Right lobe of liver (tissue), 6 donors: ENCODE data around the gene MAB21L2. TPM values are rescaled to one million over a fixed set of nuclear protein-coding genes. Genes with fewer than 3 reads are reported as not detected.
"Not testable (repeated sequence)": the region's sequence is repeated elsewhere in the genome, so short reads cannot be mapped to it uniquely, and the experiment has no call there.

Experiments used
- ATAC-seq, 4 donors: fragments of 200-7000 bp; cut with Tn5 transposase; one replicate each; pipeline ENCODE4 v1.9.1; 2020; ENCODE audit warnings: mild to moderate bottlenecking in 4 of 4, moderate library complexity in 4 of 4
- DNase-seq, 3 donors: peaks; one replicate each; pipeline ENCODE4 v3.0.0-alpha.2; 2020
- H3K27ac ChIP-seq, 3 donors: fragments of 200-600 bp; one replicate each; pipeline ENCODE4 v1.8.0; 2022
- H3K27me3 ChIP-seq, 2 donors: fragments of 200-600 bp; one replicate each; pipeline ENCODE4 v1.8.0; 2022
- H3K36me3 ChIP-seq, 4 donors: fragments of 200-600 bp; sonication (generic) in 1 of 4; one replicate each; pipeline versions ENCODE4 v1.5.1 to v1.8.0; 2017 to 2022; ENCODE audit warnings: control low read depth in 1 of 4
- H3K4me1 ChIP-seq, 4 donors: fragments of 200-600 bp; sonication (generic) in 1 of 4; one replicate each; pipeline versions ENCODE4 v1.5.1 to v1.8.0; 2017 to 2022; ENCODE audit warnings: control low read depth in 1 of 4
- H3K4me3 ChIP-seq, 3 donors: fragments of 200-600 bp; one replicate each; pipeline ENCODE4 v1.8.0; 2022
- H3K9me3 ChIP-seq, 4 donors: fragments of 200-600 bp; sonication (generic) in 1 of 4; one replicate each; pipeline versions ENCODE4 v1.5.1 to v1.8.0; 2017 to 2022; ENCODE audit warnings: control low read depth in 1 of 4
- CTCF ChIP-seq, 4 donors: fragments of 200-600 bp in 3 of 4; fragments of 450-650 bp in 1 of 4; IDR thresholded peaks; one replicate each; pipeline versions ENCODE4 v1.5.1 to v1.8.0; 2016 to 2022; ENCODE audit warnings: antibody characterized with exemption in 4 of 4, mild to moderate bottlenecking in 2 of 4
- POLR2A ChIP-seq: fragments of 450-650 bp; IDR thresholded peaks from one replicate; pipeline ENCODE4 v1.6.1; 2017; ENCODE audit warnings: antibody characterized with exemption, mild to moderate bottlenecking
- WGBS: methylation state at CpG from one replicate; pipeline ENCODE4 v1.1.6; 2018; ENCODE audit warnings: low coverage, low lambda C conversion rate; ENCODE audit not compliant: insufficient coverage; ENCODE audit errors: missing lambda C conversion rate; 5-methylcytosine and 5-hydroxymethylcytosine counted together
- intact Hi-C, 2 donors: fragments of 100-400 bp; cut with DNase I; formaldehyde crosslinking; loops; one replicate each; pipeline versions ENCODE4 v1.11.2 to v1.14.1; 2022
- total RNA-seq, 6 experiments: library from RNA; depleted of rRNA in 2 of 6; stranded (reverse); fragments of >200 nt in 2 of 6; fragmentation: NEBNext Ultra II Directional in 3 of 6; extraction: Animal tissue kit (Norgen Biotek cat#: 25700) in 3 of 6; gene quantifications; one replicate each; pipeline versions ENCODE4 v1.1.0 to v1.2.4, GENCODE V29; 2016 to 2023
- donor health status: DM: no; HTN: yes; CAD: no.
- donor health status: DM: no; HTN: no; CAD: no.
- donor health status: DM: no; HTN: no; CAD: no.
- donor health status: DM: no; HTN: yes; CAD: no.
- donor health status: DM: no; HTN: yes; CAD: no.

MAB21L2 gene
- total RNA-seq, 6 experiments from 2014 or later, result 0.06 to 0.70 (median 0.31) TPM; not detected in 1

- ATAC-seq (no peak), DNase-seq (no peak)
- Histone ChIP-seq H3K27me3 (no peaks in the 10 kb centered on the region), H3K4me3 (no peak overlapping the region), H3K9me3 (no peaks in the 10 kb centered on the region), H3K4me1 (no peaks in the 10 kb centered on the region), H3K27ac (no peak overlapping the region), H3K36me3 (no peaks in the 10 kb centered on the region)
- WGBS, result 93% methylated on average over 4 of the region's 4 CpGs
- TF ChIP-seq CTCF (IDR thresholded peaks at IDR 0.05) (no peak), POLR2A (no peak)
- intact Hi-C loops, result no loop called here
These were observed 34.7 kb upstream of the MAB21L2 start for GRCh38 chr4:150547154-150547838.

GRCh38 chr4:150557811-150558210 lies 24.1 kb upstream of the MAB21L2 start:
- DNase-seq, H3K4me1 ChIP-seq, H3K4me3 ChIP-seq, H3K27me3 ChIP-seq, intact Hi-C loops, H3K27ac ChIP-seq, H3K9me3 ChIP-seq, H3K36me3 ChIP-seq: not testable (repeated sequence)
- peak in 2 of 4 donors; percentile 32 to 48 for ATAC-seq
- WGBS, result 77% methylated on average over 3 of the region's 3 CpGs

- H3K36me3 ChIP-seq, result no peaks in the 10 kb centered on the region
- ATAC-seq (no peak), DNase-seq (no peak)
- no peaks in the 10 kb centered on the region for H3K9me3 ChIP-seq
- no peaks in the 10 kb centered on the region for H3K27me3 ChIP-seq
- TF ChIP-seq POLR2A (no peak), CTCF (IDR thresholded peaks at IDR 0.05) (no peak)
- no peak overlapping the region for H3K4me3 ChIP-seq
- no peaks in the 10 kb centered on the region for H3K4me1 ChIP-seq
- 92% methylated on average over 2 of the region's 2 CpGs for WGBS
- H3K27ac ChIP-seq, result no peak overlapping the region
- intact Hi-C loops, result no loop called here
These were observed 20.7 kb upstream of the MAB21L2 start for GRCh38 chr4:150561143-150561737.

- 88% methylated on average over 2 of the region's 2 CpGs for WGBS
- Histone ChIP-seq H3K36me3 (no peaks in the 10 kb centered on the region), H3K27ac (no peak overlapping the region), H3K4me1 (no peaks in the 10 kb centered on the region), H3K4me3 (no peak overlapping the region), H3K9me3 (no peaks in the 10 kb centered on the region), H3K27me3 (no peaks in the 10 kb centered on the region)
- intact Hi-C loops, result no loop called here
- TF ChIP-seq POLR2A, result no peak
- no peak for TF ChIP-seq CTCF (IDR thresholded peaks at IDR 0.05)
- DNase-seq (no peak), ATAC-seq (no peak)
These were observed 19.7 kb upstream of the MAB21L2 start for GRCh38 chr4:150562250-150562649.

GRCh38 chr4:150562751-150563150 lies 19.2 kb upstream of the MAB21L2 start:
- H3K9me3 ChIP-seq, result no peaks in the 10 kb centered on the region
- no peaks in the 10 kb centered on the region for H3K27me3 ChIP-seq
- intact Hi-C loops, result no loop called here
- no peak overlapping the region for H3K4me3 ChIP-seq
- ATAC-seq (no peak), DNase-seq (no peak)
- TF ChIP-seq POLR2A, result no peak
- no peak for TF ChIP-seq CTCF (IDR thresholded peaks at IDR 0.05)
- H3K27ac ChIP-seq, result no peak overlapping the region
- H3K36me3 ChIP-seq, result no peaks in the 10 kb centered on the region
- H3K4me1 ChIP-seq, result no peaks in the 10 kb centered on the region

GRCh38 chr4:150564967-150565366 lies 17.0 kb upstream of the MAB21L2 start:
- ATAC-seq, H3K27ac ChIP-seq, H3K36me3 ChIP-seq, intact Hi-C loops, DNase-seq, H3K9me3 ChIP-seq, H3K4me3 ChIP-seq, H3K4me1 ChIP-seq, H3K27me3 ChIP-seq: not testable (repeated sequence)
- 100% methylated on average over 2 of the region's 2 CpGs for WGBS
